H54 (cell line): ENCODE data around the gene L2HGDH.

Source experiments
- DNase-seq: peaks from one replicate; pipeline ENCODE4 v3.0.0; 2011; ENCODE audit warnings: low spot score, mixed read lengths; ENCODE audit not compliant: insufficient read length
- FAIRE-seq: peaks from 3 replicates; lab custom pipeline; 2011; peaks lifted over from hg19 to GRCh38; lab: Jason Lieb, UNC
- POLR2A ChIP-seq: IDR thresholded peaks from 2 replicates; pipeline ENCODE4 v1.6.1; 2011; ENCODE audit warnings: low read depth, mild to moderate bottlenecking, low read length

Gene L2HGDH

DNA sequence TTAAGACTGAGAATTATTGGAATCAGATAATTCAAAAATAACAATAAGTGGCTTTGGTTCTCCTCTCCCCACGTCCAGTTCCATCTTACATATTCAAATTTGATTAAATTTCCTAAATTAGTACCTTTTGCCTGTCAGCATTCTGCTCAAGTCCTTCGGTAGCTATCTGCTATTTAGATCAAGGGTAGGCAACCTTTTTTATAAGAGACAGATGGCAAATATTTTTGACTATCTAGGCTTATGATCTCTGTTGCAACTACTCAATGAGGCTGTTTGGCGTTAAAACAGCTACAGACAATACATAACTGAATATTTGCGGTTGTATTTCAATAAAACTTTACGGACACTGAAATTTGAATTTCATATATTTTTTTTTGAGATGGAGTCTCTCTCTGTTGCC is 21.7 kb downstream of the L2HGDH start:
- FAIRE-seq (no peak), DNase-seq (no peak)
- no peak for TF ChIP-seq POLR2A

DNA sequence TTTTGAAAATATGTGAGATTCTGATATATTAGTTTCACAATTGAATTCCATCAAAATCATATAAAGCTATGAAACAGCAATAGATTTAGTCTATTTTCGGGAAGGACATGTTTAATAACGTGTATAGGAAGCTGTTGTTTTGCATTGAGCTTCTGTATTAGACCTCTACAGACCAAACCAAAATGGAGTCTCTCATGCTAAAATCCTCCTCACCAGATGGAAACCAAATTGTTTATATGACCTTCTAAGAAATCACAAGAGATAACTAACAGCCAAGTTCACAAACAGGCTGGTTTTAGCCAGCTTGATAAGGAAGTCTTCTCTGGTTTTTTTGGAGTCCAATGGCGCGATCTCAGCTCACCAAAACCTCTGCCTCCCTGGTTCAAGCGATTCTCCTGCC is 23.9 kb downstream of the L2HGDH start:
- DNase-seq = no peak
- no peak for TF ChIP-seq POLR2A
- FAIRE-seq = no peak

GRCh38 chr14:50285861-50286260 is 26.2 kb downstream of the L2HGDH start:
- TF ChIP-seq POLR2A = no peak
- no peak for FAIRE-seq

GRCh38 chr14:50272498-50272897 is 39.5 kb downstream of the L2HGDH start:
- no peak for TF ChIP-seq POLR2A
- no peak for FAIRE-seq

More at GRCh38 chr14:50285861-50286260, 26.2 kb downstream of the L2HGDH start:
- no peak for DNase-seq

GRCh38 chr14:50270932-50271331 is 41.1 kb downstream of the L2HGDH start:
- DNase-seq (no peak), FAIRE-seq (no peak)
- TF ChIP-seq POLR2A = no peak

More at GRCh38 chr14:50272498-50272897, 39.5 kb downstream of the L2HGDH start:
- no peak for DNase-seq

DNA sequence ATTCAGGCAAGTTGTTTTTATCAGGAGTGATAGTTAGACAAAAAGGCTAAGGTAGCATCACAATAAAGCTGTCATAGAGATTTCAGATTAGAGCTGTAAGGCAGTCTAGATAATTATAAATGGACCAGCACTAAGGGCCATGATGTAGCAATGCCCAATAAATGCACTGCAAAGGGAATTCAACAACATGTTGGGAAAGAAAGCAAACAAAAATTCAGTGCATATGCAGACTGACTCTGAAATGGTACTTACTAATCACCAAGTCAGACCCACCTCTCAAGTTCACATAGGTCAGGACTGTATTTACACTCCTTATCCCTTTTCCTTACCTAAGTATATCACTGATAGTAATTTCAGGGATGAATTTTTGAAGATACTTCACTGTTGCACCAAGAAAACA is 47.0 kb downstream of the L2HGDH start:
- no peak for TF ChIP-seq POLR2A
- FAIRE-seq (no peak), DNase-seq (no peak)

GRCh38 chr14:50263321-50263720 is 48.7 kb downstream of the L2HGDH start:
- DNase-seq (no peak), FAIRE-seq (no peak)
- TF ChIP-seq POLR2A = no peak

DNA sequence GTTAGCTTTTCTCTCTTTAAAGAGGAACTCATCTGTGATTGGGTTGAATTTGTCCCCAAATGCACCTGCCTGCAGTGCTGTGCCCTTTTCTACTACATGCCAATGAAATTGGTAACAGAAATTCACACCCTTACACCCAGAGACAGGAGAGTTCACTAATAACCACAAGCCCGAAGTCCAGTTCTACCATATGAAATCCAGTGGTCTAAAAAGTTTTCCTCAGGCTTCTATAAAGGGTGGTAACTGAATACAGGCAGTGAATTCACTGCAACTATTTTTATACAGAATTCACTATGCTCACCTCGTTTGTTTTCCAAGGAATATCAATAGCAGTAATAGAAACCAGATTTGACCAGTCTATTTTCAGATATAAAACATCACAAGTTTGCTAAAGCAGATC is 49.2 kb downstream of the L2HGDH start:
- TF ChIP-seq POLR2A = no peak
- no peak for DNase-seq
- no peak for FAIRE-seq

DNA sequence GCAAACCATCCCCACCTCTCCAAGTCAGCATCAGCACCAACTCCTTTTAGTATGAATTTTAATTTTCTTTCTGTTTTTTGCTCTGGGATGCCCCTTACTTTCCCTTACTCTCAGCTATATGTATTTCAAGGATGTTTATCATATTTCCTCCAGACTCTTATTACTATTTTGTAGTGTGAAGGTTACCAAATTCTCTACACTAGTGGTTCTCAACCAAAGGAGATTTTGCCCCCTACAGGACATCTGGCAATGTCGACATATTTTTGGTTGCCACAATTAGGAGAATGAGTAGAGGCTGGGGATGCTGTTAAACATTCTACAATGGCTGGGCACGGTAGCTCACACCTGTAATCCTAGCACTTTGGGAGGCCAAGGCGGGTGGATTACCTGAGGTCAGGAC is 51.5 kb downstream of the L2HGDH start:
- FAIRE-seq = peak; percentile 60
- DNase-seq = peak; percentile 1
- no peak for TF ChIP-seq POLR2A

DNA sequence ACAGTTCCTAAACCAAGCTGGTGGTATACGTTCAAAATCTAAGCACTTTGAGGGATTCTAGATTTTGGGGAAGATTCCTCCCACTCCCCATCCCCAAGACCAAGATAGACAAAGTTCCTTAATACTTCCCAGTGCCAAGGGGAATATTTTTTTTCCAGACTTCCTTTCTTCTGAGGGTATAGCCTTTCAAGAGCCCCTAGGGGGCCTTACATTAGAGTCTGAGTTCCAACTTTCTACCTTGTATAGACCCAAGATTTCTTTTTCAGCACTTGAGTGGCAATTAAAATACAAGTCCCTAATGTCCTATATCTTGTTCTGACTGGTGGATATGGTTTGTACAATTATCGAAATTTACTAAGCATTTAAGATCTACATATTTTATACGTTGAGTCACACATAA is 52.0 kb downstream of the L2HGDH start:
- FAIRE-seq = no peak
- no peak for TF ChIP-seq POLR2A
- no peak for DNase-seq

DNA sequence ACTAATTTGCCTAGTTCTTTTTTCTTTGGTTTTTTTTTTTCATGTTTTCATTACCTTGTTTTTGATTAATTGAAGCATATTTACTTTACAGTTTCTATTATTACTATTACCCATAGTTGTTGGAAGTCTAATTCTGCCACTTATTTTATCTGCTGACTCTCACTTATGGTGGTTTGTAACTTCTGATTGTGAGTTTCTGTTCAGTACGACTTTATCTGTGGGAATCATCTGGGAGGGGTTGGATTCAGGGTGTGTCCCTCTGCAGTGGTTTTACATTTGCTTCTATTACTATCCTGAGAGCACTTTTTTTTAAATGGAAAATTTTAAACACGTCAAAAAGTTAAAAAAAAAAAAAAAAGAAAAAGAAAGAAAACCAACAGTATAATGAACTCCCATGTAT is 54.3 kb downstream of the L2HGDH start:
- no peak for FAIRE-seq
- TF ChIP-seq POLR2A = no peak
- DNase-seq = no peak

GRCh38 chr14:50254248-50254647 is 57.8 kb downstream of the L2HGDH start:
- DNase-seq (no peak), FAIRE-seq (no peak)
- TF ChIP-seq POLR2A = no peak

DNA sequence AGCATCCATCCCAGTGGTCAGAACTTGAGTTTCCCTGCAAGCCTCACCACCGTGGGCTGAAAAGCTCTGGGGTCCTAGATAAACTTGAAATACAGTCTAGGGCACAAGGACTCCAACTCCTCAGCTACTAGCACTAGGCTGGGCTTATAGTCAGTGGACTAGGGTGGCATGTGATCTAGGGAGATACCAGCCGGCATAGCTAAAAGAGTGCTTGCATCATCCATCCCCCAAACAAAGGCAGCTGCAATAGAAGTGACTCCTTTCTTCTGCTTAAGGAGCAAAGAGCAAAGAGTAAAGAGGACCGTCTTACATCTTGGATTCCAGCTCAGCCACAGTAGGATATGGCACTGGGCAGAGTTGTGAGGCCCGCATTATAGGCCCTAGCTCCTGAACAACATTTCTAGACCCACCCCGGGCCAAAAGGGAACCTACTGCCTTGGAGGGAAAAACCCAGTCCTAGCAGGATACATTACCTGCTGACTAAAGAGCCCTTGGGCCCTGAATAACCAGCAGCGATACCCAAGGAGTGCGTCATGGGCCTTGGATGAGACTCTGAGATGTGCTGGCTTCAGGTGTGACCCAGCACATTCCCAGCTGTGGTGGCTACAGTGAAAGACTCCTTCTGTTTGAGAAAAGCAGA is 62.8 kb downstream of the L2HGDH start:
- DNase-seq (no peak), FAIRE-seq (no peak)
- TF ChIP-seq POLR2A = no peak

GRCh38 chr14:50247245-50247644 is 64.8 kb downstream of the L2HGDH start:
- no peak for FAIRE-seq
- no peak for DNase-seq
- TF ChIP-seq POLR2A = no peak

DNA sequence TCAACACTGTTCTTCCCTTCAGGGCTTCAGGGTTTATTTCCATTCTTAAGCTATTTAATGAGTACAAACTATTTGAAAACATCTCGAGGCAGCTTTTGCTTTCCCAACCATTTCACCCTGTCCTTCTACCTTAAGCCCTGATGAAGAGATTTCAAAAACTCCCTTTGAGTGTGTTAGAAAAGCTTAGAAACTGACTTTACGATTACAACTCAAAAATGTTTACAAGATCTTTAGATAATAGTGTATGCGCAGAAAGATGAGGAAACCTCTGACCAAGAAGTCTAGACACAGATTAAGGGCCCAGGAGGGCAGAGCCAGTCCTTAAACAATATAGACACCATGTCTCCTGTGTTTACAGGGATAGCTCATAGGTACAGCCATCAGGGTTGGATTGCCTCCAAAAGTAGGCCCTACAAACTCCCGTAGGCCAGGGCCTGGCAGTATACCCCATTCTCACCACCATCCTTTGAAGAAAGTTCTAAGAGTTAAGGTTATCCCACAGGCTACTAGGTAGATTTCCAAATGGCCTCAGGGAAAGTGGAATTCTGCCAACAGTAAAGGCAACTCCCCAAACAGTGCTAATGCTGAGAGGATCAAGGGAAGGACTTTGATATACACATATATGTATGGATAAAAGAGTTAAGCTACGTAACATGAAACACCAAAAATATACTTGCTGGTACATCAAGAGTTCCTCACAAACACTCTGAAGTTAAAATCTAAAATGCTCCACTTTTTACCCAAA is 69.3 kb downstream of the L2HGDH start:
- no peak for TF ChIP-seq POLR2A
- no peak for FAIRE-seq
- no peak for DNase-seq
